Glomerular visceral epithelial cell (primary cell): ENCODE measurements around the gene ARHGAP26.

Experiments used
- DNase-seq: peaks from one replicate; pipeline ENCODE4 v3.0.0-alpha.2; 2016; ENCODE audit errors: extremely low spot score

The ARHGAP26 gene

DNA sequence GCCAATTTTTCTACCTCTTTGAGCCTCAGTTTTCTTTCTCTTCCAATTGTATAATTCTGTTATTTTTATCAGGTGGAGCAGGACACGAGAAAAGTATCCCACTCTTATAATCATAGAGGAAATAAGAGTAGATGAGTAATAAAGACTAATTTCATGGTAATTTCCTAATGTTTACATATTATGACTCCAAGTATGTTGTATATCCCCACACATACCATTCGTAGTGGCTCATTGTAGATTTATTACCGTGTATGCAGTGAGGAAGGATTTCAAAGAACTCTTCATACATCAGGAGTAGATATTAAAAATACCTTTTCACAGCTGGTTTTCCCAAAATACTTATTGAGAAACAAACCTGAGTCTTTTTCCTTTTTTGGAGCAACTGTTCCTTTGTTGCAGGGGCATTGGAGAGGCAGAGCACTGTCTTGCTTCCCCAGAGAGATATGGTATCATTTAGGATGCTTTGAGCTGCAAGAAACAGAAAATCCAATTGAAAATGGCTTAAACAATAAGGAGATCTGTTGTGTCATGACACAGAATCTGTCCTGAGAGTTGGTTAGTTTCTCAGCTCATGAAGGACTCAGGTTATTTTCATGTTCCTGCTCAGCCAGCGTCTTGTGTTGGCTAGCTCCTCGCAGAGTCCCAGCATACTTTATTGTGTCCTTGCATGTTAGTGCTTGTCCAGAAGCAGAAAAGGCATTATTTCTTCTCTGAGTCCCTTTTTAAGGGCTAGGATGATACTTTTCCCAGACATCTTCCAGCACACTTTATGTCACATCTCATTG lies 291.2 kb downstream of the ARHGAP26 start:
- DNase-seq, result peak; percentile 12

DNA sequence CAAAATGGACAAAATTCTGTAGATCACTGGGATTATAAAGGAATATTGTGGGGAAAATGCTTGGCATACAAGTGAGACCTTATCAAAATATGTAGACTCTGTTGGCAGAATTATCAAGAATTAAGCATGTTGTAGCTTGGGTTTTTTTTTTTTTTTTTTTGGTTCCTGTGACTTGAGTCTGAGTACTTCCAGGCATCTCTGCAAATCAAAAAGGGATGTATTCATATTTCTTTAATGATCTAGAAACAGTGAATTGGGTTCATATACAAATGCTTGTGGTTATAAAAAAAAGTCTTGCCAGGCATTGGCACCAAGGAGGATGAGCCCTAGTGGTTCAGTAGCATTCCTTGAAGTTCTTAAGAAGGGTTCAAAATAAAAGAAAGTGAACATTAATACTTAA lies 292.2 kb downstream of the ARHGAP26 start:
- DNase-seq, result no peak

DNA sequence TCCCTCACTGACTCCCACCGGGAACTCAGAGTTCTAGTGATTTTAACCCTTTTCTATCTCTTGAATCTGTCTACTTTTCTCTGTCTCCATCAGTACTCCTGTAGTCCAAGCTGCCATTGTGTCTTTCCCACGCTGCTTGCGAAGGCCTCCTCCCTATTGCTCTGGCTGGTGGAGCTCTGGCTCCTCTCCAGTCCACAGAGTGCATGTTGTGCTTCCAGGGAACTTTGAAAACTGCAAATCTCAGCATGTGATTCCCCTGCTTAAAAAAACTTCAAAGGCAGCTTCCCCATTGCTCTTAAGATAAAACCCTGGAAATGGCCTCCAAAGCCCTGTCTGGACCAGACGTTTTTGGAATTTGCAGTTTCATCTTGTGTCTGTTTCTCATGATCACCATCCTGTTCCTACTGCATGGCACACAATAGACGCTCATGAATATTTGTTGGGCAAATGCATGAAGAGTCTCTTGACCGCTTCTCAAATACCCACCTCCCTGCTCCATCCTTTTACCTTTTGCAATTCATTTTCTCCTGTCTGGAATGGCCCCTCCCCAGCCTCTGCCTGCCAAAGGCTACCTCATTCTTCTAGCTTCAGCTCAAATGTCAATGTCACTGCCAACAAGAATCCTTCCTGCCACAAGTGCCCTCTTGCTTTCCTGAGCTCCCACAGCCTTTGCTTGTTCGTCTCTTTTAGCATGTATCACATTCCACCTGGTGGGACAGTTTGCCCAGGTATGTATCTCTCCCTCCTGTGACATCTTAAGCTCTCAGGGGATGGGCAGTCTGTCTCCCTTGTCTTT lies 293.2 kb downstream of the ARHGAP26 start:
- DNase-seq, result no peak

DNA sequence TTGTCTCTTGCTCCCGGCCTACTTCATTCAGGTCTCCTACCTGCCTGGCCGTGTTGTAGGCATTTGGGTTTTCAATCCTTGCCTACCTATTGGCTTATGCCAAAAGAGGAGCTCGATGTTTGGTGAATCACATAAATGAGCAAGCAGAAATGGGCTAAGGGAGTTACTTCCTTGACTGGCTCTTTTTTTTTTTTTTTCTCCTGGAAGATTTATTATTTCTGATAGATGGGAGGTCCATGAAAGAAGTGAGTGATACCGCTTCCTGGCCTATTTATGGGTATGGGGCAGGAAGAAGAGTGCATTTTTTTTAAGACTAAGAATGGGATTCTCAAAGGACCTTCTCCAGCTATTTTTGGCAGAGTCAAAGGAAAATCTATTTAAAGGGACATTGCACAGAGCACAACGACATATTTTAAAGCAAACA lies 294.1 kb downstream of the ARHGAP26 start:
- DNase-seq, result no peak

DNA sequence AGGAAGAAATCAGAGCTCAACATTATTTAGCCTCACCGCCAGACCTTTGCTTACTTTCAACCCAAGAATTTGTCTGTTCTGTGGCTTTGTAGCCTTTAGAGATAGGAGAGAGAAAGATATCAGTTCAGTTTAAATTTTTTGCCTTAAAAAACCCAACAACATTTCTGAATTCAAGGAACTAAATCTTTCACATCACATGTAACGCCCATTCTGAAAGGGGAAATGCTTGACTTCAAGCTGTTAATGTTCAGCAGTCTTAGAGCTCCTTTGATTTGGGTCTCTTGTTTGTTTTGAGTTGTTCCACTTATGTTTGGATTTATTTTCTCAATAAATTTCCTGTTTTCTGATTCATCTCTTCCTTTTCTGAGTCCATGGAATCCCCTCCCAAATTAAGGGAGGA lies 294.5 kb downstream of the ARHGAP26 start:
- no peak for DNase-seq

DNA sequence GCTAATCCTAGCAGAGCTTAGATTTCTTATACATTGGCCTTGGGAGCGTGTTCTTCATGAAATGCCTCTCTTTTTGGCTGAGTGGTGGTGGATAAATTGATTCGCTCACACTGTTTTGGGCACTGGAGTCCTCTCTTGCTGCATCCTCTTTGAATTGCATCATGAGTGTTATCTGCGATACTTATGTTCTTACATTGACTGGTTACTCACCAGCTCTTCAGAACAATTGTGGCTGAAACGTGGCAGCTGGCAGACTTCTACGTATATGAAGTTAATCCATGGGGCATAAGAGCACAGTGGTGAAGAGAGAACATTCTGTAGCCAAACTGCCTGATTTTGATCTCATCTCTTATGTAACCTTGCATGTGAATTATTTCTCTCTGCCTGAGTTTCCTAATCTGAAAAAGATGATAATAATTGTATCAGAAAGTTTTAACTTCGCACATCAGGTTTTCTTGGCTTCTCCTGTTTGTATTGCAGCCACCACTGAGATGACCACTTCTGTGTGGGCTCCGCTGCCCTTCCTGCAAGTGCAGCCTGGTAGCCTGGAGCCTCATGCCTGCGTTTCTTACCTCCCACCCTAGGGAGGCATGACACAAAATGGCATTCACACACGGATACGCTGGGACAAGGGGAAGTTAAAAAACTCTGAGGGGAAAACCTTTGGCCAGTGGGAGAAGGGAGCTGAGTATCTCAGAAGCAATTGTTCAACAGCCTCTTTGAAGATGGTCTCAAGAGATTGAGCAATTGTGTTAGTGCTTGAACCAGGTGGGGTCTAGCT lies 295.2 kb downstream of the ARHGAP26 start:
- no peak for DNase-seq

DNA sequence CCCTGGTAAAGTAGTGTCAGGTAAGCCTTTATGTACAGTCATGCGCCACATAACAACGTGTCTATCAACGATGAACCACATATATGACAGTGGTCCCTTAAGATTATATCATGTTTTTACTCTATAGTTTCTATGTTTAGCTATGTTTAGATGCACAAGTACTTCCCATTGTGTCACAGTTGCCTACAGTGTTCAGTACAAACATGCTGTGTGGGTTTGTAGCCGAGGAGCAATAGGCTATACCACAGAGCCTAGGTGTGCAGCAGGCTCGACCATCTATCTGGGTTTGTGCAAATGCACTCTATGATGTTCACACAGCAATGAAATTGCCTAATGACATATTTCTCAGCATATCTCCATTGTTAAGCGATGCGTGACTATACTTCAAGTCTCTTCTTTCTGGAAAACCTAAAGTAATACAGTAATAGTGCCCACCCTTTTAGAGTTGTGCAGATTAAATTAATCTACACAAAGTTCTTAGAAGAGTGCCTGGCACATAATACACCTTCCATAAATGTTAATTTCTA lies 295.9 kb downstream of the ARHGAP26 start:
- DNase-seq, result no peak

DNA sequence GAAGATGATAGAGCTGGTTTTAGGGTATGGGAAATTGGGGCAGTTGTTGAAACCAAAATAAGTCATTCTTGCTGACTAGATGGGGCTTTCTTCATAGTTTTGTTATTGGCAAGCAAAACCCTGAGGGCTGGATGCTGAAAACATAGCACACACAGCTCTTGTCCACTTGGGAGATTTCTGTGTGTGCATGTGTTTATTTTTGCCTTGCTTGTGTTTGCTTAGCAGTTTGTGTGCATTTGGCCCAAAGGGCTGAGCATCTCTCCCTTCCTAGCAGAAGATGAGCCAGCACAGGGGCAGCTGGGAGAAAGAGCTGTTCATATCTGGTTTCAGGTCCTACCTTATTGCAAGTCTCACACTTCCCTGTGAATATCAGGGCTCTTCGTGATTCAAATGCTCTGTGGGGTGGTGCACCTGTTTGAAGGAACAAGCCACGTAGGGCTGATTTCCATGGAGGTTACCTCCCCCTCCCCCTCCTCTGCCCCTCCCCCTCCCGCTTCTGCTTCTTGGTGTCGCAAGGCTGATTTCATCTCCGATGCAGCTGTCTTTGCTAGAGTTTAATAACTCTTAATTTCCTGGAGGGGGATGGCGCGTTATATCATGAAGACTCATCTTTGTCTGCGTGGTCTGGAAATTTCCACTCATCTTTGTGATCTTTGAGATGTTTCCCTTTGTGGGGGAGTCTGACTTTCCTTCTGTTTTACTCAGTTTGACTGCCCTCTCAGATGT lies 296.5 kb downstream of the ARHGAP26 start:
- no peak for DNase-seq

DNA sequence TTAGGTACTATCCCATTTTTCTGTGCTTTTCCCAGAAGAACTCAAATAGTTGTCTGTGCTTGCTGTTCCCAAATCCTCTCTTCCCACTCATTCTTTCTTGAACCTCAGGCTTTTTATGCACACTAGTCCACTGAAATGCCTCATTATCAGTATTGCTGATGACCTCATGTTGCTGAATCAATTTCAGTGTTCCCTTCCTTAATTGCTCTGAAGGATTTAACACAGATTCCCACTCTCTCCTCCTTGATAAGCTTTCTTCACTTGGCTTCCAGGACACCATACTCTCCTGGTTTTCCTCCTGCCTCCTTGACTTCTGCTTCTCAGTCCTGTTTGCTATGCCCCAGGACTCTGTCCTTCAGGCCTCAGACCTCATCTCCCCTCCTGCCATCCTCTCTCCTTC lies 298.5 kb downstream of the ARHGAP26 start:
- no peak for DNase-seq

DNA sequence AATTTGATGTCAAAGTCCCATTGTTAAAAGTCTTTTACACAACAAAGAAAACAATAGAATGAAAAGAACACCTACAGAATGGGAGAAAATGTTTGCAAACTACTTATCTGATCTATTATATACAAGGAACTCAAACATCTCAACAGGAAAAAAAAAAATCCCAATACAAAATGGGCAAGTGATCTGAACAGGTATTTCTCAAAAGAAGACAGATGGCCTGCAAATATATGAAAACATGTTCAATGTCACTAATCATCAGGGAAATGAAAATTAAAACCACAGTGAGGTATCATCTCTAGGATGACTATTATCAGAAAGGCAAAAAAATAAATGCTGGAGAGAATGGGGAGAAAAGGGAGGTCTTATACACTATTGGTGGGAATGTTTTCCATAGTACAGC lies 301.8 kb downstream of the ARHGAP26 start:
- DNase-seq, result no peak

DNA sequence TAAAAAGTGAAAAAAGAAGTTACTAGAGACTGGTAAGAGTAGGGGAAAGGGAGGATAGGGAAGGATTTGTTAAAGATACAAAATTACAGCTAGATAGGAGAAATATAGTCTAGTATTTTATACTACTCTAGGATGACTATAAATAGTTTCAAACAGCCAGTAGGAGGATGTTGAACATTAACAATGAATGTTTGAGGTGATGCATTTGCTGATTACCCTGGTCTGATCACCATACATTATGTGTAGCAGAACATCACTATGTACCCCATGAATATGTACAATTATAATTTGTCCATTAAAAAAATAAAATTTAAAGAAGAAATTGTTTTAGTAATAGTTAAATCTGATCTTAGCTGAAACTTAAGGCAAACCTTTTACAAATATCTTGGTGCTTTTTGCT lies 302.6 kb downstream of the ARHGAP26 start:
- DNase-seq, result no peak

DNA sequence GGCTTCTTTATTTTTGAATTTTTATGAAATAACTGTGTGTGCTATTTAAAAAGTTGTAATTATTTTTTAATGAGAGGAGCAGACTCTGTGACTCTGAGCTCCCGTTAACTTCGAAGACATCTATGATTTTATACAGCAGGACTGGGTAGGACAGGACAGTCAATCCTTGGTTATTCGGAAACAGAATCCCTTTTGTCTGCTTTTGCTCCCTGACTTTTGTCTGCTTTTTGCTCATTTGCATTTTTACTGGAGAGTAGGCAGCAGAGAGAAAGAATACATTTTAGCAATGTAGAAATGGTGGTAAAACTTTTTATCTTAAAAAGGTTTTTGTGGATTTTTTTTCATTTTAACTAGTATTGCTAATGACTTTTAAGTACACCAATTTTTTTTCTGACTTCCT lies 303.6 kb downstream of the ARHGAP26 start:
- no peak for DNase-seq

DNA sequence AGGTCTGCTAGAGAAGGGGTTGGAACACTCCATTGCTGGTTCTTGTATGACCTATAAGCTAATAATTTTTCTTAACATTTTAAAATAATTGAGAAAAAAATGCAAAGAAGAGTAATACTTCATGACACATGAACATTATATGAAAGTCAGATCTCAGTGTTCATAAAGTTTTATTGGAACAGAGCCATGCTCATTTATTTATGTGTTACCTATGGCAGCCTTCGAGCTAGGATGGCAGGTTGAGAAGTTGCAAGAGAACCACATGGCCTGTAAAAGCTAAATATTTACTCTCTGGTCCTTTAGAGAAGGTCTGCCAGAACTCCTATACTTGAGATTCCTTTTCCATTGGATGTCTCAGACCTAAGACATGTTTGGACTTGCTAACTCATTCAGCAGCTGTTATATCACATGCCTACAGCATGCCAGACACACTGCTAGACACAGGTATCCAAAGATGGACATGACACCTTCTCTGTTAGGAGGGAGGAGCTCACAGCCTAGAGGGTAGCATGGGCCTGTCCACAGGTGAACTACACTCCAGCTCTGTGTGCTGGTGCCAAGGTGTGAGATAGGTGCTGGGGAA lies 304.3 kb downstream of the ARHGAP26 start:
- DNase-seq, result no peak

DNA sequence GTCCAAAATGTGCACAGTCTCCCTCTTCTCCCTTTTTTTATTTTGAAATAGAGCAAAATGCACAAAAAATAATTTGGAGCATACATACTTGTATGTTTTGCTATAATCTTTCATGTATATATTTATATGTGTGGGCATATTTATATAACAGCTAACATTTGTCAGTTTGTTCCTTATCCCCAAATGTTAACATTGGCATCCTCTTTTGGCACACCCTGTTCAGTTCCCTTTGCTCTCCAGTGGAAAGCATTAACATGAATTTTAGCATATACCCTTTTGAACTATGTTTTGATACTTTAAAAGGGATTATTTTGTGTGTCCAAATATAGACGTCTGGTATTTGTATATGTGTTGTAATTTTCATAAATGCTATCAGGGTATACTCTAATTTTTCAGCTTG lies 306.2 kb downstream of the ARHGAP26 start:
- no peak for DNase-seq

DNA sequence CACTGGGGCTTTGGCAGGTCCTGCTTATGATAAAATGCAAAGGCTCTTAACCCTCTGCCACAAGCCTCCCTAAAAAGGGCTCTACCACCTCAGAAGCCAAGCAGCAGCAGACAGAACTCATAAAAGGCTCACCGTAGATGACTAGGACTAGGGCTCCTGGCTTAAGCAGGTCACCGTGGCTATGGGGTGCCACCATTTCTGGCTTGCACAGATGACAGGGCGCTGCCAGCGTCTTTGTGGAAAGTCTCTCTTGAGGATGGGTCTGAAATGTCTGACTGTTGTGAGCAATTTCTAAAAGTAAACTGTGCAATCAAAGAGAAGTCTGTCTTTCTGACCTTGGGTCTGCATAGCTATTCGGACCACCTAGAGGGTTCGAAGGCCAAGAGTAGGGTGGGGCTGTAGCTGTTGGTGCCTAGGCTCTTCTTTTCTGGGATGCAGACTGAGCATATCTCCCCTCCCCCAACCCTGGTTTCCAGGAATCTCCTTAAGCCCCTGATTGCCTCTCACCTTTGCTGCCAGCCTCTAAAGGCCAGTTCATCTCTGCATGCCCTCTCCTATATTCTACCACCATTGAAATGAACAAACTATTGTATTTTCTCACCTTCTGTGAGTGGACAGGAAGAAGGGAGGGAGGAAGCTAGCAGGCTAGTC lies 307.4 kb downstream of the ARHGAP26 start:
- no peak for DNase-seq

DNA sequence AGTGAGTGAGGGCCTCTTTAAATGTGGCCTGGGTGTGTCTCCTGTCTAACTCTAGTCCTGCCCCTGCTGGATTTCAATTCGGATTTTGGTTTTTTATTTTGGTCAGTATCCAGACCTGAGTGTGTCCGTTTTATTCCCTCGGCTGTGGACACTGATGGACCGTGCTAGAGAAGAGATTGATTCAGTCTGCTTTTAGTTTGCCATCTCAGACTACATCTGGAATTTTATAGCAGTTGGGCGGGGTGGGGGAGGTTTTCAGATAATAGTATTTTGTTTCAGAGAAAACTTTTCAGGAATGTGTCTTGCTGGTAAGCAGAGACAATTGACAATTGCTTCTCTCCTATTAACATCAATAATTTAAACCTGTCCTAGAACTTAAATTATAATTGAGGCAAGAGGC lies 308.1 kb downstream of the ARHGAP26 start:
- DNase-seq, result no peak

DNA sequence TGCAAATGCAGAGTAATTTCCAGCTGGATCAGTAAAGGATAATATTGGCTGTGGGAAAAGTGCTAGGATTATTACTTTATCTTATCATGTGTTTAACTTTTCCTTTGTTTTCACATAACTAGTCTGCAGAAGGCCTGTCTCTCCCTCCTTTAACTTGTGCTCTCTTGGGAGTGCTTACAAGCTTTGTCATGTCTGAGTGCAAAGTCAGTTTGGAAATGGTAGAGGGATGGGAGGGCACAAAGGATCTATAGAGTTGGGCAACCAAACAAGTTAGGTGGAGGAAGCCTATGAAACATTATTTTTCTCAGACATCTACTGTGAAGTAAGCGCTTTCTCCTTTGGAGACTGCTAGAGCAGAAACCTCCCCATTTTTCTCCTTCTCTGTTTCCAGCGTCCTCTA lies 308.8 kb downstream of the ARHGAP26 start:
- DNase-seq, result no peak

DNA sequence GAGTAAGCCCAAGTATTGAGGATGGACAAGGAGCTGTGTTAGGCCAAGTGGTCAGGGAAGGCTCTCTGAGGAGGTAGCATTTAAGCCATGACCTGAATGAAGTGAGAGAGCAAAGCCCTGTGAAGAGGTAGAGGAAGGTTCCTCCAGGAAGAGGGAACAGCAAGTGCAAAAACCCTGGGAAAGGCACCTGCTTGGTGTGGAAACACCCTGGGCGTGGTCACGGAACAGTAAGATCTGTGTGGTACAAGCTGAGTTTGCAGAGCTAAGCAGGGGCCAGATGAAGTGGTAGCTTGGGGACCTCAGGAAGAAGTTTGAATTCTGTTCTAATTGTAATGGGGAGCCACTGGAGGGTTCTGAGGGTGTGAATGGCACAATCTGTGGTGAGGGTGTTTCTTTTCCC lies 310.2 kb downstream of the ARHGAP26 start:
- no peak for DNase-seq

DNA sequence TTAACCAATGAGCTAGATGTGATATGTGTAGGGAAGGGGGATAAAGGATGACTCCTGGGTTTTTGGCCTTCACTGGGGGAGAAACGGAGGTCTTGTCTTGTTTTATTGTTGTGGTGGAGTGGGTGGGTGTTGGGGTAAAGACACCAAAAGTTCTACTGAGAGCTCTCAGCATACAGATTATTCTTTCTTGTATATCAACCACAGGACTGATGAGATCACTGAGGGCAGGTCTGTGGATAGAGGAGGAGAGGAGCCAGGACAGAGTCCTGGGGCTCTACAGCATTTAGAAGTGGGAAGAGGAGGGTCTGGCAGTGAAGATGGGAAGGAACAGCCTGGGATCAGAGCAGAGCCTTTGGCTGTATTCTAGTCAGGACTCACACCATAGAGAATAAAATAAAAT lies 310.8 kb downstream of the ARHGAP26 start:
- DNase-seq, result no peak

DNA sequence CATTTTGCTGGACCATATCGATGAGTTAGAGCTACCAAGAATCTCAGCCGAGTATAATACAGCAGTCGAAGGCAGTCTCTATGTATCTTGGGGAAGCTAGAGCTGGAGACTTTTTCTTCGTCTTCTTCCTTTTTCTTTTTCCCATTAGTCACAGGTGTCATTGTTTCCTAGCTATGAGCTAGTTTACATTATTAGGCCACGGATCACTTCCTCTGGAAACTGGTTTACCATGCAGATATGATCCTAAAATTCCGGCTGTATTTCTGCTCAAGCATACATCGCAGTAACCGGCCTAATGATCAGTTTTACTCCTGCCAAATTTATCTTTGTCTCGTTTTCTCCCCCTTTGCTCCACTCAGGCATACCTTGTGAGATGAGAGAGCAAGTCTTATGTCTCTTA lies 312.8 kb downstream of the ARHGAP26 start:
- no peak for DNase-seq

DNA sequence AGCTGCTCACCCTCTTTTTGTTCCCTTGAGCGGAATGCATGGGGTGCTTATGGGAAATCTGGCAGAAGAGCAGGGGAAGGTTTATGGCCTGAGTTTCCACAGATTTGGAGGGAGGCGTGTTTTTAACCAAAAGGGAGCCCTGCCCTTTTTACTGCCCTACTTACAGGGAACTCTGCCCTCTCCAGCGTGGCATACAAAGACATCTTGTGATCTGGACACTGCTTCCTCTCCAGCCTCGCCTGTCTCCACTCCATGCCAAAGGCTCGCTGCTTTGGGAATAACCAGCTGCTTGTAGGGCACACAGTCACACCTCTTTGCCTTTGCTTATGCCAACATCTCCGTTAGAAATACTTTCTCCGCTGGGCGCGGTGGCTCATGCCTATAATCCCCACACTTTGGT lies 314.2 kb downstream of the ARHGAP26 start:
- DNase-seq, result no peak
